ENCODE data around the gene IDH3B.

GRCh38 chr20:2705931-2706645, 42.1 kb upstream of the IDH3B start:
- TF ChIP-seq CTCF (IDR thresholded peaks at IDR 0.05 in 8 of 11, conservative IDR thresholded peaks at IDR 0.05 in 3 of 11) = no peak
- no peak for TF ChIP-seq POLR2A (IDR thresholded peaks at IDR 0.05)
- no peak for TF ChIP-seq POLR2AphosphoS5 (IDR thresholded peaks at IDR 0.05)
